Gastrocnemius medialis (tissue), 4 donors: ENCODE measurements around the gene MPZL3. TPM values are rescaled to one million over a fixed set of nuclear protein-coding genes. Genes with fewer than 3 reads are reported as not detected.

Experiments used
- ATAC-seq, 2 donors: fragments of 150-250 bp; one replicate each; pipeline ENCODE4 v1.9.1; 2016
- DNase-seq, 2 donors: peaks; one replicate each; pipeline ENCODE4 v3.0.0-alpha.2; 2019
- H3K27ac ChIP-seq, 4 donors: fragments of 200-600 bp; sonication (generic); 1 replicate in 1 of 4; 2 replicates in 3 of 4; pipeline ENCODE4 v1.5.1; 2016 to 2018; ENCODE audit warnings: mild to moderate bottlenecking in 2 of 4, moderate library complexity in 1 of 4
- H3K27me3 ChIP-seq, 3 donors: fragments of 200-600 bp; sonication (generic) in 2 of 3; 1 replicate in 1 of 3; 2 replicates in 2 of 3; pipeline versions ENCODE4 v1.5.1 to v1.6.0; 2016 to 2019; ENCODE audit warnings: mild to moderate bottlenecking in 1 of 3, moderate library complexity in 1 of 3
- H3K36me3 ChIP-seq, 2 donors: fragments of 200-600 bp; sonication (generic) in 1 of 2; one replicate each; pipeline ENCODE4 v1.5.1; 2017 to 2018
- H3K4me1 ChIP-seq, 2 donors: fragments of 200-600 bp; sonication (generic) in 1 of 2; one replicate each; pipeline ENCODE4 v1.5.1; 2016 to 2017; ENCODE audit warnings: mild to moderate bottlenecking in 2 of 2
- H3K4me3 ChIP-seq, 4 donors: fragments of 200-600 bp; sonication (generic) in 3 of 4; 1 replicate in 1 of 4; 2 replicates in 3 of 4; pipeline ENCODE4 v1.5.1; 2016 to 2019; ENCODE audit warnings: mild to moderate bottlenecking in 2 of 4
- H3K9me3 ChIP-seq, 3 donors: fragments of 200-600 bp; sonication (generic) in 2 of 3; 1 replicate in 1 of 3; 2 replicates in 2 of 3; pipeline ENCODE4 v1.5.1; 2016 to 2019
- CTCF ChIP-seq, 5 experiments: fragments of 450-650 bp in 3 of 5; fragments of 200-600 bp in 2 of 5; sonication (generic) in 2 of 5; IDR thresholded peaks in 4 of 5; conservative IDR thresholded peaks in 1 of 5; 1 replicate in 4 of 5; 2 replicates in 1 of 5; pipeline ENCODE4 v1.5.1; 2016 to 2019; ENCODE audit warnings: antibody characterized with exemption in 5 of 5, mild to moderate bottlenecking in 3 of 5, moderate library complexity in 3 of 5
- POLR2A ChIP-seq, 2 donors: fragments of 450-650 bp; IDR thresholded peaks; one replicate each; pipeline ENCODE4 v1.6.1; 2017; ENCODE audit warnings: antibody characterized with exemption in 2 of 2, mild to moderate bottlenecking in 2 of 2, moderate library complexity in 2 of 2
- in situ Hi-C, 4 donors: fragments of 200-750 bp; cut with MboI; loops; one replicate each; pipeline versions ENCODE4 v1.15.0 to v1.8.0; 2017; ENCODE audit warnings: low sequenced_read_pairs in 4 of 4
- intact Hi-C: fragments of 100-400 bp; cut with DNase I; formaldehyde crosslinking; loops from one replicate; pipeline ENCODE4 v1.15.1; 2023; ENCODE audit warnings: low total_unique reads
- total RNA-seq, 4 donors: library from RNA; depleted of rRNA; stranded (reverse); fragments of >200 nt; gene quantifications; one replicate each; pipeline versions ENCODE4 v1.1.0 to v1.2.3, GENCODE V29; 2016

Gene MPZL3
- total RNA-seq, 4 donors from 2014 or later, result 0.10 to 2.1 (median 0.19) TPM

- no peaks in the 10 kb centered on the region for H3K36me3 ChIP-seq
- no peak for TF ChIP-seq CTCF (IDR thresholded peaks at IDR 0.05 in 4 of 5, conservative IDR thresholded peaks at IDR 0.05 in 1 of 5)
- no peak for TF ChIP-seq POLR2A (IDR thresholded peaks at IDR 0.05)
- intact Hi-C loops (no loop called here), in situ Hi-C loops (no loop called here)
- no peak overlapping the region for H3K4me3 ChIP-seq
- peaks cover 9 to 13% (median 13%) of the 10 kb centered on the region in 3 donors for H3K27me3 ChIP-seq
- no peaks in the 10 kb centered on the region for H3K9me3 ChIP-seq
- DNase-seq, result no peak
- H3K4me1 ChIP-seq, result no peaks in the 10 kb centered on the region
- ATAC-seq, result no peak
- peak overlapping the region in 1 of 4 donors; percentile 58 for H3K27ac ChIP-seq
Measured at GRCh38 chr11:118274186-118274585, 22.0 kb upstream of the MPZL3 start.

GRCh38 chr11:118272001-118272400 is 19.8 kb upstream of the MPZL3 start:
- Histone ChIP-seq H3K4me3 (no peak overlapping the region), H3K4me1 (no peaks in the 10 kb centered on the region), H3K9me3 (no peaks in the 10 kb centered on the region), H3K27me3 (peaks cover 8 to 13% (median 9%) of the 10 kb centered on the region in 3 donors), H3K27ac (no peak overlapping the region), H3K36me3 (no peaks in the 10 kb centered on the region)
- no peak for TF ChIP-seq POLR2A (IDR thresholded peaks at IDR 0.05)
- no peak for TF ChIP-seq CTCF (IDR thresholded peaks at IDR 0.05 in 4 of 5, conservative IDR thresholded peaks at IDR 0.05 in 1 of 5)
- DNase-seq, result no peak
- ATAC-seq, result no peak
- intact Hi-C loops (no loop called here), in situ Hi-C loops (no loop called here)

- Histone ChIP-seq H3K4me3 (no peak overlapping the region), H3K27me3 (peaks cover 24 to 28% (median 26%) of the 10 kb centered on the region in 3 donors), H3K4me1 (peaks cover 0 to 5% of the 10 kb centered on the region in 2 donors), H3K27ac (no peak overlapping the region), H3K9me3 (no peaks in the 10 kb centered on the region), H3K36me3 (no peaks in the 10 kb centered on the region)
- in situ Hi-C loops, result no loop called here
- TF ChIP-seq POLR2A (IDR thresholded peaks at IDR 0.05), result no peak
- no peak for TF ChIP-seq CTCF (IDR thresholded peaks at IDR 0.05 in 4 of 5, conservative IDR thresholded peaks at IDR 0.05 in 1 of 5)
- intact Hi-C loops, result no loop called here
- ATAC-seq (no peak), DNase-seq (no peak)
Measured at GRCh38 chr11:118267486-118267885, 15.3 kb upstream of the MPZL3 start.

- Histone ChIP-seq H3K27me3 (peaks cover 35 to 38% (median 35%) of the 10 kb centered on the region in 3 donors), H3K27ac (peak overlapping the region in 1 of 4 donors; percentile 43), H3K9me3 (no peaks in the 10 kb centered on the region), H3K36me3 (no peaks in the 10 kb centered on the region), H3K4me3 (no peak overlapping the region), H3K4me1 (peaks cover 0 to 5% of the 10 kb centered on the region in 2 donors)
- peak in 1 of 2 donors; percentile 36 for ATAC-seq
- in situ Hi-C loops, result no loop called here
- DNase-seq, result no peak
- TF ChIP-seq CTCF (IDR thresholded peaks at IDR 0.05 in 4 of 5, conservative IDR thresholded peaks at IDR 0.05 in 1 of 5) (no peak), POLR2A (IDR thresholded peaks at IDR 0.05) (no peak)
- intact Hi-C loops, result no loop called here
Measured at GRCh38 chr11:118265954-118266353, 13.8 kb upstream of the MPZL3 start.
